HG03439 (cell line): Measurements from ENCODE around the gene KIF26B.
"Not testable (repeated sequence)": the region's sequence is repeated elsewhere in the genome, so short reads cannot be mapped to it uniquely, and the experiment has no call there.

Experiments
- ATAC-seq: cut with Tn5 transposase; IDR thresholded peaks from one replicate; pipeline ENCODE4 v1.9.1; 2021; ENCODE audit warnings: mild to moderate bottlenecking, moderate library complexity; ENCODE audit not compliant: unreplicated experiment

The KIF26B gene

GRCh38 chr1:245154429-245155271 is at the start of gene KIF26B:
TSS of gene KIF26B (plus strand) at chr1:245154985. CDS start at chr1:245155425, 440 bp downstream.
- ATAC-seq, result no peak

- no peak for ATAC-seq
Observed at GRCh38 chr1:245105042-245105441, 49.7 kb upstream of the KIF26B start.

- no peak for ATAC-seq
Observed at GRCh38 chr1:245105815-245106410, 48.9 kb upstream of the KIF26B start.

GRCh38 chr1:245107776-245108114 is 47.0 kb upstream of the KIF26B start:
- ATAC-seq, result no peak

- no peak for ATAC-seq
Observed at GRCh38 chr1:245108246-245108645, 46.5 kb upstream of the KIF26B start.

- no peak for ATAC-seq
Observed at GRCh38 chr1:245108909-245109308, 45.9 kb upstream of the KIF26B start.

- ATAC-seq, result no peak
Observed at GRCh38 chr1:245110406-245110805, 44.4 kb upstream of the KIF26B start.

- no peak for ATAC-seq
Observed at GRCh38 chr1:245111073-245111472, 43.7 kb upstream of the KIF26B start.

- ATAC-seq, result no peak
Observed at GRCh38 chr1:245113649-245114048, 41.1 kb upstream of the KIF26B start.

- ATAC-seq, result no peak
Observed at GRCh38 chr1:245116131-245116530, 38.7 kb upstream of the KIF26B start.

GRCh38 chr1:245116751-245117150 is 38.0 kb upstream of the KIF26B start:
- no peak for ATAC-seq

- no peak for ATAC-seq
Observed at GRCh38 chr1:245118066-245118465, 36.7 kb upstream of the KIF26B start.

- no peak for ATAC-seq
Observed at GRCh38 chr1:245118806-245119205, 36.0 kb upstream of the KIF26B start.

GRCh38 chr1:245121523-245121922 is 33.3 kb upstream of the KIF26B start:
- no peak for ATAC-seq

- no peak for ATAC-seq
Observed at GRCh38 chr1:245124241-245124640, 30.5 kb upstream of the KIF26B start.

GRCh38 chr1:245124644-245125043 is 30.1 kb upstream of the KIF26B start:
- ATAC-seq, result no peak

GRCh38 chr1:245126530-245126929 is 28.3 kb upstream of the KIF26B start:
- ATAC-seq, result no peak

GRCh38 chr1:245128381-245129101 is 26.2 kb upstream of the KIF26B start:
- no peak for ATAC-seq

- no peak for ATAC-seq
Observed at GRCh38 chr1:245129319-245130240, 25.2 kb upstream of the KIF26B start.

- not testable (repeated sequence) for ATAC-seq
Observed at GRCh38 chr1:245130281-245131025, 24.3 kb upstream of the KIF26B start.
